Measurements from ENCODE around the gene CAMKMT.

CAMKMT gene

DNA sequence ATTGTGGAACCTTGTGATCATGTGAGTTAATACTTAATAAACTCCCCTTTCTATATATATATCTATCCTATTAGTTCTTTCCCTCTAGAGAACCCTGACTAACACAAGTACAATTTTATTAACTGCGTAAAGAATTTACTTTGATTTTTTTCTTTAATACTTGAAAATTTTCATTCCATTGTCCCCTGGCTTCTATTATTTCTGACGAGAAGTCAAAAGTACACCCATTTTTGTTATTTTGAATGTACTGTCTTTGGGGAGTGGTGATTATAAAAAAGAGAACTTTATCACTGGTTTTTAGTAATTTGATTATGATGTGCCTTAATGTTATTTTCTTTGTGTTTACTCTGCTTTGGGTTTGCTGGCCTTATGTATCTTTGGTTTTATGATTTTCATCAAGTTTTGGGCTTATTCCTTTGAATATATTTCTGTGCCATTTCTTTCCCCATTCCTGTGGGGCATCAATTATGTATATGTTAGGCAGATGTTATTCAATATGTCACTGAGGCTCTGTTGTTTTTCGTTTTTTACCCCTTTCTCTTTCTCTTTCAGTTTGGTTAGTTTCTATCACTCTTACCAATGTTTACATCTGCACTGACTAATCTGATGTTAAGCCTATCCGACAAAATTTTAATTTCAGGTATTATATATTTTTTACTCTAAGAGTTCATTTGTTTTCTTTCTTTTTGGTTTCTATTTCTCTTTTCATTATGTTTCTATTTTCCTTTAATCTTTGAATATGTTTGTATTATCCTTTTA, 271.4 kb downstream of the CAMKMT start:
- no peak for TF ChIP-seq TCF12 (IDR thresholded peaks at IDR 0.05; ENCODE audit: low read depth)
- TF ChIP-seq RAD21 (IDR thresholded peaks at IDR 0.05; ENCODE audit: low read depth): no peak
- no peak for TF ChIP-seq TAF1 (IDR thresholded peaks at IDR 0.05; ENCODE audit: low read depth)
- no peak for TF ChIP-seq YY1 (IDR thresholded peaks at IDR 0.05; ENCODE audit: low read depth)
- TF ChIP-seq REST (IDR thresholded peaks at IDR 0.05; ENCODE audit: low read depth): no peak
- TF ChIP-seq EP300 (IDR thresholded peaks at IDR 0.05; ENCODE audit: borderline replicate concordance): no peak
- no peak for TF ChIP-seq EGR1 (IDR thresholded peaks at IDR 0.05)
- TF ChIP-seq FOXM1 (IDR thresholded peaks at IDR 0.05; ENCODE audit: borderline replicate concordance, low read depth): no peak
- TF ChIP-seq, protein P1, sequence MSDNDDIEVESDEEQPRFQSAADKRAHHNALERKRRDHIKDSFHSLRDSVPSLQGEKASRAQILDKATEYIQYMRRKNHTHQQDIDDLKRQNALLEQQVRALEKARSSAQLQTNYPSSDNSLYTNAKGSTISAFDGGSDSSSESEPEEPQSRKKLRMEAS (IDR thresholded peaks at IDR 0.05): no peak
- TF ChIP-seq USF1 (IDR thresholded peaks at IDR 0.05): no peak
- no peak for TF ChIP-seq TEAD4 (IDR thresholded peaks at IDR 0.05)
- TF ChIP-seq CEBPB (IDR thresholded peaks at IDR 0.05): no peak
- TF ChIP-seq ZBTB7A (IDR thresholded peaks at IDR 0.05; ENCODE audit: low read depth): no peak
- no peak for TF ChIP-seq NFIC (IDR thresholded peaks at IDR 0.05)

- TF ChIP-seq YY1 (IDR thresholded peaks at IDR 0.05; ENCODE audit: low read depth): no peak
Observed at GRCh38 chr2:44635725-44636124, 274.0 kb downstream of the CAMKMT start.

DNA sequence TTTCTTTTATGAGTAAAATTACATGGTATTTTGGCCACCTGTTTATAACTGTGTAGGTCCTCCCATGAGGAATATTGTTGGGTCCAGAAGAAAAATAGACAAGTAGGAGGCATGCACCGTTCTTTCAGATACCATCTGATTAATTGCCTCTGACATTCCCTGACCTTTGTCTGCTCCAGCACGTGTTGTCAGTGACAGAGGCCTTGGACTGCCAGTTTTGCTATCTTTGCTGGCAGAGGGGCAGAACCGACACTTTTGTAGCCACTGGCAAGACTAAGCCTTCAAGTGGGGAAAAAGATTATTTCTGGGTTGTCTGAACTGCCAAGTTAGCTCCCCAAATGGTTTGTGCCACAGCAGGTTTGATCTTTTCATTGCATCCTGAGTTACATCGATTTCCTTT, 276.9 kb downstream of the CAMKMT start:
- no peak for TF ChIP-seq RAD21 (IDR thresholded peaks at IDR 0.05; ENCODE audit: low read depth)
- TF ChIP-seq CREB1 (IDR thresholded peaks at IDR 0.05; ENCODE audit: low read depth): no peak
- TF ChIP-seq EP300 (IDR thresholded peaks at IDR 0.05; ENCODE audit: borderline replicate concordance): no peak
- TF ChIP-seq FOXM1 (IDR thresholded peaks at IDR 0.05; ENCODE audit: borderline replicate concordance, low read depth): no peak
- no peak for TF ChIP-seq TAF1 (IDR thresholded peaks at IDR 0.05; ENCODE audit: low read depth)
- no peak for TF ChIP-seq EGR1 (IDR thresholded peaks at IDR 0.05)
- no peak for TF ChIP-seq REST (IDR thresholded peaks at IDR 0.05; ENCODE audit: low read depth)
- no peak for TF ChIP-seq NFIC (IDR thresholded peaks at IDR 0.05)
- no peak for TF ChIP-seq YY1 (IDR thresholded peaks at IDR 0.05; ENCODE audit: low read depth)

- no peak for TF ChIP-seq FOXM1 (IDR thresholded peaks at IDR 0.05; ENCODE audit: borderline replicate concordance, low read depth)
- no peak for TF ChIP-seq REST (IDR thresholded peaks at IDR 0.05; ENCODE audit: low read depth)
- TF ChIP-seq TAF1 (IDR thresholded peaks at IDR 0.05; ENCODE audit: low read depth): no peak
- TF ChIP-seq EGR1 (IDR thresholded peaks at IDR 0.05): no peak
- TF ChIP-seq ZBTB7A (IDR thresholded peaks at IDR 0.05; ENCODE audit: low read depth): no peak
- TF ChIP-seq CEBPB (IDR thresholded peaks at IDR 0.05): no peak
- no peak for TF ChIP-seq TEAD4 (IDR thresholded peaks at IDR 0.05)
- TF ChIP-seq, protein P1 (IDR thresholded peaks at IDR 0.05): no peak
- no peak for TF ChIP-seq NFIC (IDR thresholded peaks at IDR 0.05)
- no peak for TF ChIP-seq USF1 (IDR thresholded peaks at IDR 0.05)
- TF ChIP-seq EP300 (IDR thresholded peaks at IDR 0.05; ENCODE audit: borderline replicate concordance): no peak
- TF ChIP-seq TCF12 (IDR thresholded peaks at IDR 0.05; ENCODE audit: low read depth): no peak
- no peak for TF ChIP-seq RAD21 (IDR thresholded peaks at IDR 0.05; ENCODE audit: low read depth)
- no peak for TF ChIP-seq YY1 (IDR thresholded peaks at IDR 0.05; ENCODE audit: low read depth)
Observed at GRCh38 chr2:44639399-44639798, 277.7 kb downstream of the CAMKMT start.
